Lower lobe of right lung (tissue), 2 donors: ENCODE results near the gene TSR2. TPM values are rescaled to one million over a fixed set of nuclear protein-coding genes. Genes with fewer than 3 reads are reported as not detected.
"Not testable (repeated sequence)": the region's sequence is repeated elsewhere in the genome, so short reads cannot be mapped to it uniquely, and the experiment has no call there.

Experiments
- ATAC-seq, 2 donors: fragments of 200-7000 bp; cut with Tn5 transposase; one replicate each; pipeline ENCODE4 v1.9.1; 2020 to 2022; ENCODE audit warnings: mild to moderate bottlenecking in 2 of 2, moderate library complexity in 2 of 2
- DNase-seq: peaks from one replicate; pipeline ENCODE4 v3.0.0-alpha.2; 2020
- H3K27ac ChIP-seq: fragments of 200-600 bp; one replicate; pipeline ENCODE4 v1.8.0; 2022
- H3K27me3 ChIP-seq: fragments of 200-600 bp; one replicate; pipeline ENCODE4 v1.8.0; 2022; ENCODE audit warnings: low read depth
- H3K36me3 ChIP-seq: fragments of 200-600 bp; one replicate; pipeline ENCODE4 v1.8.0; 2022; ENCODE audit warnings: mild to moderate bottlenecking
- H3K4me1 ChIP-seq: fragments of 200-600 bp; one replicate; pipeline ENCODE4 v1.8.0; 2022
- H3K4me3 ChIP-seq: fragments of 200-600 bp; one replicate; pipeline ENCODE4 v1.8.0; 2022; ENCODE audit warnings: mild to moderate bottlenecking
- H3K9me3 ChIP-seq: fragments of 200-600 bp; one replicate; pipeline ENCODE4 v1.8.0; 2022
- CTCF ChIP-seq: fragments of 200-600 bp; IDR thresholded peaks from one replicate; pipeline ENCODE4 v1.8.0; 2022; ENCODE audit warnings: antibody characterized with exemption, mild to moderate bottlenecking
- intact Hi-C: fragments of 100-400 bp; cut with DNase I; formaldehyde crosslinking; loops from one replicate; pipeline ENCODE4 v1.11.0; 2022
- total RNA-seq: library from RNA; stranded (reverse); fragmentation: NEBNext Ultra II Directional; extraction: Animal tissue kit (Norgen Biotek cat#: 25700); gene quantifications from one replicate; pipeline ENCODE4 v1.2.1, GENCODE V29; 2021
- donor health status: DM: no; HTN: yes; CAD: no; lungs with severe emphysema.

Gene TSR2
- total RNA-seq, 1 donor from 2014 or later = 38.5 TPM

- Histone ChIP-seq H3K9me3 (no peaks in the 10 kb centered on the region), H3K27ac (no peak overlapping the region), H3K4me1 (no peaks in the 10 kb centered on the region), H3K36me3 (no peaks in the 10 kb centered on the region), H3K27me3 (no peaks in the 10 kb centered on the region), H3K4me3 (no peak overlapping the region)
- intact Hi-C loops = no loop called here
- peak in 1 of 2 donors; percentile 29 for ATAC-seq
- DNase-seq = no peak
- no peak for TF ChIP-seq CTCF
Measured at GRCh38 chrX:54473993-54474859, 34.0 kb downstream of the TSR2 start.

- H3K36me3 ChIP-seq = no peaks in the 10 kb centered on the region
- no peaks in the 10 kb centered on the region for H3K4me1 ChIP-seq
- intact Hi-C loops = no loop called here
- no peak for DNase-seq
- no peak for ATAC-seq
- H3K27me3 ChIP-seq = no peaks in the 10 kb centered on the region
- no peak overlapping the region for H3K4me3 ChIP-seq
- no peak overlapping the region for H3K27ac ChIP-seq
- no peak for TF ChIP-seq CTCF
- no peaks in the 10 kb centered on the region for H3K9me3 ChIP-seq
Measured at GRCh38 chrX:54479136-54480111, 39.2 kb downstream of the TSR2 start.

- no peaks in the 10 kb centered on the region for H3K36me3 ChIP-seq
- no peaks in the 10 kb centered on the region for H3K27me3 ChIP-seq
- H3K27ac ChIP-seq = peak overlapping the region; percentile 46
- intact Hi-C loops = no loop called here
- ATAC-seq (peak in 1 of 2 donors; percentile 31), DNase-seq (no peak)
- peak overlapping the region; percentile 8 for H3K4me3 ChIP-seq
- no peaks in the 10 kb centered on the region for H3K9me3 ChIP-seq
- no peak for TF ChIP-seq CTCF
- H3K4me1 ChIP-seq = no peaks in the 10 kb centered on the region
Measured at GRCh38 chrX:54482839-54483593, 42.8 kb downstream of the TSR2 start.

- H3K4me3 ChIP-seq = no peak overlapping the region
- H3K27me3 ChIP-seq = no peaks in the 10 kb centered on the region
- intact Hi-C loops = no loop called here
- H3K36me3 ChIP-seq = no peaks in the 10 kb centered on the region
- H3K27ac ChIP-seq = no peak overlapping the region
- no peaks in the 10 kb centered on the region for H3K9me3 ChIP-seq
- DNase-seq (no peak), ATAC-seq (no peak)
- H3K4me1 ChIP-seq = no peaks in the 10 kb centered on the region
- no peak for TF ChIP-seq CTCF
Measured at GRCh38 chrX:54483946-54484345, 43.7 kb downstream of the TSR2 start.

GRCh38 chrX:54484666-54485065 lies 44.5 kb downstream of the TSR2 start:
- DNase-seq = no peak
- no peaks in the 10 kb centered on the region for H3K36me3 ChIP-seq
- ATAC-seq = no peak
- no peak overlapping the region for H3K4me3 ChIP-seq
- intact Hi-C loops = no loop called here
- no peak for TF ChIP-seq CTCF
- no peaks in the 10 kb centered on the region for H3K27me3 ChIP-seq
- no peaks in the 10 kb centered on the region for H3K4me1 ChIP-seq
- no peak overlapping the region for H3K27ac ChIP-seq
- no peaks in the 10 kb centered on the region for H3K9me3 ChIP-seq

- H3K4me3 ChIP-seq, DNase-seq, ATAC-seq, intact Hi-C loops, H3K27ac ChIP-seq, H3K9me3 ChIP-seq, H3K4me1 ChIP-seq, H3K36me3 ChIP-seq, H3K27me3 ChIP-seq: not testable (repeated sequence)
Measured at GRCh38 chrX:54489819-54490218, 49.6 kb downstream of the TSR2 start.
